T-helper 2 cell treated with Interferon-gamma antibody and Interleukin-4, amounts not matched to agents 5 μg/mL and 100 μg/mL, for 36 hours (primary cell): Measurements from ENCODE around the gene EEFSEC.

Experiments
- DNase-seq: peaks from one replicate; pipeline ENCODE4 v3.0.0; 2021; ENCODE audit warnings: low spot score
- H3K27ac Mint-ChIP-seq: one replicate; pipeline ENCODE4 v1.8.0; 2021; ENCODE audit warnings: mild to moderate bottlenecking, mixed read lengths
- H3K27me3 Mint-ChIP-seq: one replicate; pipeline ENCODE4 v1.8.0; 2021; ENCODE audit warnings: low read depth, mixed read lengths
- H3K36me3 Mint-ChIP-seq: one replicate; pipeline ENCODE4 v1.8.0; 2021; ENCODE audit warnings: low read depth, mixed read lengths
- H3K4me1 Mint-ChIP-seq: one replicate; pipeline ENCODE4 v1.8.0; 2021; ENCODE audit warnings: low read depth, mixed read lengths
- H3K4me3 Mint-ChIP-seq: one replicate; pipeline ENCODE4 v1.8.0; 2022; ENCODE audit warnings: mild to moderate bottlenecking, moderate library complexity, mixed read lengths
- H3K9me3 Mint-ChIP-seq: one replicate; pipeline ENCODE4 v1.8.0; 2021; ENCODE audit warnings: mixed read lengths

EEFSEC gene

DNA sequence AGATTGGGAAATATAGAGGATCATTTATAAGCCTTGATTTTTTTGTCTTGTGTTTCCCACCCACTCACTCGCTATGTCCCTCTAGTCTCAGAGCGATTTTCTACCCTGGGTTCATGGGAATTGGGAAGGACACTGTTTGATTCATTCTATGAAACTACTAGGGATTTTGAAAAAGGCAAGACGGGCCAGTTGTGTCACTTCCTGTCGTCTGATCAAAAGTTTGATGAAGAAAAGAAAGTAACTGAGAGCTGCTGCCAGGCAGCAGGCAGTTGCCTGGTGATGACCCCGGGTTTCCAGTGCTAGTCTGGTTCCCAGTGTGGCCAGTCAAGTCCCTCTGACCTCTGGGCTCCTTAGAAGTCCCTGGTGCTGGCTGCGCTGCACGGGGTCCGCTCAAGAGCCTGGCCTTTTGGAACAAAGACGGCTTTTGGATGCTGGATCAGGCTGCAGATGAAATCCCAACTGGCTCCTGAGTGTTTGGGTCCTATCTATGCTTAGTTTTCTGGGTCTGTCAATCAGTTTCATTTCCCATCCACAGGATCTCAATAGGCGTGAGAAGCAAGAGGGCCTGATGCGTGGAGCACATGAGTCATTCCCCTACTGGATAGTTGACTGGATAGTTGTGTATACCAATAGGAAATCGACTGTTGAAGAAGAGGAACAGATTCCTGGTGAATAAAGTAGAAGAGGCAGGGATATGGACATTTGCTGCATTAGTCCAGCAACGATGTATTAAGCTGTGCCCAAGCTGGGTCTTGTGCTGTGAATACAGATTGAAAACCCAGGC, 89.7 kb downstream of the EEFSEC start:
- H3K4me3 Mint-ChIP-seq, result peak overlapping the region; percentile 55
- H3K27me3 Mint-ChIP-seq, result no peaks in the 10 kb centered on the region
- H3K9me3 Mint-ChIP-seq, result no peaks in the 10 kb centered on the region
- H3K36me3 Mint-ChIP-seq, result peaks cover 6% of the 10 kb centered on the region
- peak; percentile 12 for DNase-seq
- peaks cover 11% of the 10 kb centered on the region for H3K4me1 Mint-ChIP-seq
- H3K27ac Mint-ChIP-seq, result peak overlapping the region; percentile 72

DNA sequence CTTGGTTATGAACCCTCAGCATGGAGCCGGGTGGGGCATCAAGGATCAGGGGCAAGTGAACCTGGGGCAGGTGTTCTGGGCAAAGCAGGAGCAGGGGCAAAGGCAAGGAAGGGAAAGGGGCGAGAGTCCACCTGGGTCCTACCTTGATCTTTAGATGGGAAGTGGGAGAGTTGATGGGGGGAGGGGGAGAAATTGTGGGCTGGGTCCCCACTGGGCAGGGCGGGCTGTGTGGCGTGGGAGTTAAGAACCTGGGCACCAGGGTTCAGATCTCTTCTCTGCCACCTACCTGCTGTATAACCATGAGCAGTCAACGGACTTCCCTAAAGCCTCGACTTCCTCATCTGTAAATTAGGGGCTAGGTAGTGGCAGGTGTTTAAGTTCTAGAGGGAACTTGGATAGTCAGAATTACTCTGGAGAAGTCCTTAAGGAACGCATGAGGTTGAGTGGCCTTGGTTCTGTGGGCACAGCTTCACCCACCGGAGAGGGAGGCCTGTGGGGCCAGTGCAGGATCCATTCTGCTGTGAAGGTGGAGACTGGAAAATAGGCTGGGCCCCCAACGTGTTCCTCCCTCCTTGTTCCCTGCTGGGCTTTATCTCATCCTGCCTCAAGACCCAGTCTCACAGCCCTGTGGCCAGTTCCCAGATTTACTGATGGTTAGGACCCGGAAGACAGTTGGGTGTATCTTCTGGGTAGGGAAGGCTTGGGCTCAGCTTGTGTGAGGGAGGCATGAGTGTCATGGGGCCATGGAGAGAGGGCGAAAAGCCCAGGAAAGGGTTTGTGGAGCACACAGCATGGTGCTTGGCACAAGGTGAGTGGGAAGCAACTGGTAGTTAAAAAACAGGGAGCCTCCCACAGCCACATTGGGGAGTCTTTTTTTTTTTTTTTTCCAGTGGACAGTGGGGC, 90.6 kb downstream of the EEFSEC start:
- Mint-ChIP-seq H3K4me3 (peak overlapping the region; percentile 55), H3K9me3 (no peaks in the 10 kb centered on the region), H3K27me3 (no peaks in the 10 kb centered on the region), H3K27ac (peak overlapping the region; percentile 44), H3K4me1 (peaks cover 11% of the 10 kb centered on the region), H3K36me3 (peaks cover 6% of the 10 kb centered on the region)
- DNase-seq, result no peak

DNA sequence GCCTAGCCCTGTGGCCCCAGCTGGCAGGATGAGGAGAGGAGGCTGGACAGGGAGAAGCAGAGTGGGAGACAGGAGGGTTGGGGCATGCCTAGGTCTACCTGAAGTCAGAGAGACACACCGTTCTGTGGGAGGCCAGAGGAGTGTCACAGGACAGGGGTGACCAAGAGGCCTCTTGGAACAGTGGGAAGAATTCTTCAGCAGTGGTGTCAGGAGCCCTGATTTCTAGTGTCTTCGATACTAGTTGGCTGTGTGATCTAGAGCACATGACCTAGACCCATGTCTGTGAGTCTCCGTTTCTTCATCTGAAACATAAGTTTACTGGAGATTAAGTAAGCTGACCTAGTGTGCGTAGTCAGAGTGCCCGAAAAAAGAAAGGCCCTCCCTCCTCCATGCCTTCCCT, 92.2 kb downstream of the EEFSEC start:
- Mint-ChIP-seq H3K36me3 (peaks cover 15% of the 10 kb centered on the region), H3K9me3 (no peaks in the 10 kb centered on the region)

DNA sequence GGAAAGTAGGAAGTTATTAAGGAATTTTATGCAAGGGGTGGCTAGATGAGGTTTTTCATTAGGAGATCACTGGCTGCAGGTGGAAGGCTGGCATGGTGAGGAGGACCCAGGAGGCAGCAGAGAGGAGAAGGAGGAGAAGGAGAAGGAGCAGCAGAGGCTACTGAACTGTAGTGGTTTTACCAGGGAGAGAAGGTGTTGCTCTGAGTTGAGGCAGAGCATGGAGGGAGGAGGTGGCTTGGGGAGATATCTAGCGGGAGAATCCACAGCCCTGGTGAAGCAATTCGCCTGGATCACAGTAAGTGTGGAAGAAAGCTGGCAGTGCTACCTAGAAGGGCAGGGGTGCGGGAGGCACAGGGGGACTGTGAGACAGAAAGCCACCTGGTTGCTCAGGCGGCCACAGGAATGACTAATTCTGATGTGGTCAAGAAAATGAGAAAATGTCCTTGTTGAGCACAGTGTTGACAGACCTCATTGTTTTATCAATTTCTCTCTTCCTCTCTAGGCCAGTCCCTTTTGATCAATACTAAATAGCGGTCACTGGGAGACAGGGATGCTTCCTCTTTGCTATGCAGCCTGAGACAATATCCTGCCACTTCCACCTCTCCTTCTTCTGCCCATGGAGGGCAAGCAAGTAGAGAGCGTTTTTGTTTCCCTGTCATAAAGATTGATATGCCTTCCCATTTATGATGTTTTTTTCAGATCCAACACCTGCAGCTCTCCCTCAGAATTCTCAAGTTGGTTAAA, 94.6 kb downstream of the EEFSEC start:
- Mint-ChIP-seq H3K36me3 (peaks cover 18% of the 10 kb centered on the region), H3K27ac (no peak overlapping the region), H3K4me3 (no peak overlapping the region), H3K4me1 (peaks cover 6% of the 10 kb centered on the region), H3K9me3 (no peaks in the 10 kb centered on the region), H3K27me3 (no peaks in the 10 kb centered on the region)
- no peak for DNase-seq

More for the DNA sequence above, 92.2 kb downstream of the EEFSEC start:
- peaks cover 11% of the 10 kb centered on the region for H3K4me1 Mint-ChIP-seq
- no peak overlapping the region for H3K4me3 Mint-ChIP-seq
- DNase-seq, result no peak
- H3K27ac Mint-ChIP-seq, result no peak overlapping the region
- H3K27me3 Mint-ChIP-seq, result no peaks in the 10 kb centered on the region

DNA sequence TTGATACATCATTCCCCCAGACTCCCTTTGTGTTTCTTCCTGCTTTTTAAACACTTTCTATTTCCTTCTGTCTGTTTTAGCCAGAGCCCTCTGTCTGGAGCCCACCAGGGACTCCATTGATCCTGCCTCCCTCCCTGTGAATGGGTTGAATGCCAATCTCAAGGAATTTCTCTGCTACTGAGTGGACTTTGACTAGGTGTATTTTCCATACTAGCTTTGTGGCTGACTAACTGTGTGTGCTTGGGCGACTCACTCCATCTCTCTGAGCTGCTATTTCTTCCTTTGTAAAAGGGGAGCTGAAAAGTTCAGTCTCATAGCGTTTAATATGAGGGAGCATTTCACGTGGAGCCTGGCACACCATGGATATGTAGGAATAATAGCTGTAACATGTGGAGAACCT, 98.8 kb downstream of the EEFSEC start:
- H3K9me3 Mint-ChIP-seq, result no peaks in the 10 kb centered on the region
- no peak overlapping the region for H3K27ac Mint-ChIP-seq
- no peak for DNase-seq
- H3K4me1 Mint-ChIP-seq, result no peaks in the 10 kb centered on the region
- no peaks in the 10 kb centered on the region for H3K27me3 Mint-ChIP-seq
- peaks cover 18% of the 10 kb centered on the region for H3K36me3 Mint-ChIP-seq
- H3K4me3 Mint-ChIP-seq, result no peak overlapping the region

DNA sequence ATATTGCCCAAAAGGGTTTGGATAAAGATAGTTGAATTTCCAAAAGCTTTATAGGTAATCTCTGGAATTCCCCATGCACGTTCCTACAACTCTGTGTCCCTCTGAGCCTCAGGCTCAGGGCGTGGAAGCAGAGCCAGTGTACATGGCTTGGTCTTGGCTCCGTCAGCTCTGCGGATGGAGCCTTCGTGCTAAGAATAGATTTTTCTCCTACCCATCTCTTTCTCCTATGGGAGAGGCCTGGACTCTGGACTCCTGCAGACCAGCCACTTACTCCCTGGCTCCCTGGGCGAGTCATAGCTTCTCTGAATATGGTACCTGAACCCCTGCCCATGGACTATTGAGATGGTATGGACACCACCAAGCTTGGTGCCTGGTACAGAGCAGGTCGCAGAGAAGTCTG, 99.9 kb downstream of the EEFSEC start:
- no peak overlapping the region for H3K4me3 Mint-ChIP-seq
- no peaks in the 10 kb centered on the region for H3K4me1 Mint-ChIP-seq
- H3K9me3 Mint-ChIP-seq, result no peaks in the 10 kb centered on the region
- H3K27me3 Mint-ChIP-seq, result no peaks in the 10 kb centered on the region
- DNase-seq, result no peak
- peaks cover 12% of the 10 kb centered on the region for H3K36me3 Mint-ChIP-seq
- no peak overlapping the region for H3K27ac Mint-ChIP-seq

DNA sequence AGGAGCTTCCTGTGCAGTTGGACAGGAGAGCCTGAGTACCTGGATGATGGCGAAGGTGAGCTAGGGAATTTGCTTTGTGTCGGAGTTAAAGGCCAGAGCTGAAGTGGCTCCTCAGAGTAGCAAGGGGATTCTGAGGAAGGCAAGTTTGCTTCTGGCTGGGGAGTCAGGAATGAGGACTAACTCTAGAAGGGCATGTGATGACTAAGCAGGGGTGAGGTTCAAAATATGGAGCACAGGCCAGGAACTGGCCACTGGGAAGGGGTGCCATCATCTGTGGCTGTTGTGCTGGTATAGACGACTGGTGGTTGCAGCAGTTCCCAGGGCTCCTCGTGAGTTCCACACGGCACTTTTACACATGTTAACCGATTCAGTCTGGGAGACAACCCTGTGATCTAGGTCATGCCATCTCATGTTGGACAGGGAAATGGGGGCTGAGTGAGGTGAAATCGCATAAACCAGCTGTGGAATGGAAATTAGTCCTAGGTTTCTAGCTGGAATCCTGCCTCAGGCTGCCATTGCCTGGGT, 100.8 kb downstream of the EEFSEC start:
- Mint-ChIP-seq H3K4me1 (no peaks in the 10 kb centered on the region), H3K27me3 (no peaks in the 10 kb centered on the region), H3K9me3 (no peaks in the 10 kb centered on the region), H3K27ac (no peak overlapping the region), H3K36me3 (peaks cover 12% of the 10 kb centered on the region), H3K4me3 (no peak overlapping the region)
- no peak for DNase-seq

DNA sequence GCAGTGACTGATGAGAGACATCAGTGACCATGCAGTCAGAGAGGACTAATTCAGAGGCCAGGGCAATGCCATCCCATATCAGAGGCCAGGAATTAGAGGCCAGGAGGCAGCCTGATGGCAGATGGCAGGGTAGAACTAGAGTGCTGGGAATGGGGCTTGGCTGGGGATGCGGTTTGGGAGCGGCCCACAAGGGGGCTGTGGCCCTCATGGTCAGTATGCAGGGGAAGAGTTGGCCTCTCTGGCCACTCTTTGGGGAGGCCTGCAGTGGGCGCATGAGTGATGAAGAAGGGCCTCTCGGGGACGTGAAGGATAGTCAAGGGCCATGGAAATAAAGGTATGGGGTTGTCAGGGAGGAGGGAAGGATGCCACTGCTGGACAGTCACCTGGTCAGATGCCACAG, 101.7 kb downstream of the EEFSEC start:
- Mint-ChIP-seq H3K27ac (no peak overlapping the region), H3K36me3 (peaks cover 12% of the 10 kb centered on the region), H3K27me3 (no peaks in the 10 kb centered on the region), H3K9me3 (peaks cover 6% of the 10 kb centered on the region), H3K4me3 (no peak overlapping the region), H3K4me1 (no peaks in the 10 kb centered on the region)
- no peak for DNase-seq

DNA sequence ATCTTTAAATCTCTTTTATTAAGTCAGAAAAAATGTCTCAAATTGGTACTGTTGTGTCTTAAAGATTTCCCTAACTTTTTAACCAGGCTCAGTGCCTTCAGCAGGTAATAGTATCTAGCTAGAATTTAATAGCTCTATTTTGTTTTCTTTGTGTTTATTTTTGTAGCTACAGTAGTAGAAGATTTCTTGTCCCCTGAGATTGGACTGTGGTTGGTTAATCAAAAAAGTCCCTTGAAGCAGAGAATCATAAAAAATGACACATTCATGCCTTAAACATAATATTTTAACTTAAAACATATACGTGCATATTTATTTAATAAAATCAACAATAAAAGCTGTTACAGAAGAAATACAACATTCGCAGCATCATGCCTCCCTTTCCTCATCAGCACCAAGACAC, 102.8 kb downstream of the EEFSEC start:
- Mint-ChIP-seq H3K36me3 (peaks cover 9% of the 10 kb centered on the region), H3K4me3 (no peak overlapping the region), H3K4me1 (no peaks in the 10 kb centered on the region), H3K9me3 (peaks cover 15% of the 10 kb centered on the region), H3K27ac (no peak overlapping the region), H3K27me3 (no peaks in the 10 kb centered on the region)
- DNase-seq, result no peak

DNA sequence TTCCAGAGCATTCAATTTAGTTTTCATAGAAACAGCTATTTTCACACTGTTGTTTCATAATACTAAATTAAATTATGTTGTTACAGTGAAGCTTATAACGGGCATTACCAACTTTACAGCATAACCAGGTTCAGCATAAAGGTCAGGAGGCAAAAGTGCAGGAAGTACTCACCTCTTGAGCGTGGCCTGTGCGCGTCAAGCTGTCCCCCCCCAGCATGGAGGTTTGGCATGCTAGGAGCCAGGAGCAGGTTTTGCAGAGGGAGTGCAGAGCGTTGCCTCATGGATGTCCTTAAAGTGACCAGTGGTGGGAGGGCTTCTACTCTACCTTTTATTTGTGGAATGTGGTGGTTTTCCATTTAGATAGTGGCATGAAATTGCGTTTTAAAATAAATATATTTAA, 104.4 kb downstream of the EEFSEC start:
- Mint-ChIP-seq H3K27me3 (no peaks in the 10 kb centered on the region), H3K36me3 (peaks cover 13% of the 10 kb centered on the region)

DNA sequence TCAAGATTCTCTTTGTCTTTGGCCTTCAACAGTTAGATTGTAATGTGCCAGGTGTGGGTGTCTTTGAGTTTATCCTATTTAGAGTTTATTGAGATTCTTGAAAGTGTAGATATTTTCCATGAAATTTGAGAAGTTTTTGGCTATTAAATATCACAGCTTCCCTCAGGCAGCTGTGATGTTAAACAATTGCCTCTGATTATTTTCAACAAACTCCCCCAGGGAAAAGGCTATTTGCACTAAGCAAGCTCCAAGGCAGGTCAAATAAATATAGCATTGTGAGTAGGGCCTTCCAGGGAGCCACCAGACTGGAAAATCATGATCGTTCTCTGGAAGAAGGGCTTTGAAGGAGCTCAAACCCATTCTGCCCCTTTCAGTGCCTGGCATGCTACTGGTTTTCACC, 107.0 kb downstream of the EEFSEC start:
- Mint-ChIP-seq H3K9me3 (peaks cover 18% of the 10 kb centered on the region), H3K27ac (no peak overlapping the region), H3K27me3 (no peaks in the 10 kb centered on the region), H3K4me3 (no peak overlapping the region), H3K36me3 (peaks cover 13% of the 10 kb centered on the region), H3K4me1 (no peaks in the 10 kb centered on the region)
- no peak for DNase-seq

More for the DNA sequence above, 104.4 kb downstream of the EEFSEC start:
- Mint-ChIP-seq H3K9me3 (peaks cover 18% of the 10 kb centered on the region), H3K27ac (no peak overlapping the region), H3K4me3 (no peak overlapping the region), H3K4me1 (no peaks in the 10 kb centered on the region)
- no peak for DNase-seq

DNA sequence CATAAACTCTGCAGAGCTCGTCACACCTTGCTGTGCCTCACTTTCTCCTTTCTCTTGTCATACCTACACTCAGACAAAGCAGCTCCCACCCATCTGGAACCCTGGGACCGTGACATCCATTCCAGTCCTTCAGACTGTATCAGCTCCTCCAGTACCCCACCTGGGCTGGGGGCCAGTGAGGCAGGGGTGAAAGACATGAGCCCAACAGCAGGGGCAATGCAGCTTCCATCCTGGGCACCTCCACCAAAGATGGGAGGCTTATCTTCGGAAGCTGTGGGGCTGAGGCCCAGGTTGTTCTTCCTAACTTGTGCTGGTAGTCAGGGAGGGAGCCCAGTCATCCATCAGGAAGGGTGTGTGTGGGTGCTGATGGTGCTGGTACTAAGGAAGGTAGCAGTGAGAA, 109.2 kb downstream of the EEFSEC start:
- no peak for DNase-seq
- H3K36me3 Mint-ChIP-seq, result peaks cover 13% of the 10 kb centered on the region
- H3K9me3 Mint-ChIP-seq, result peaks cover 18% of the 10 kb centered on the region
- no peaks in the 10 kb centered on the region for H3K4me1 Mint-ChIP-seq
- no peak overlapping the region for H3K4me3 Mint-ChIP-seq
- no peak overlapping the region for H3K27ac Mint-ChIP-seq
- H3K27me3 Mint-ChIP-seq, result no peaks in the 10 kb centered on the region

DNA sequence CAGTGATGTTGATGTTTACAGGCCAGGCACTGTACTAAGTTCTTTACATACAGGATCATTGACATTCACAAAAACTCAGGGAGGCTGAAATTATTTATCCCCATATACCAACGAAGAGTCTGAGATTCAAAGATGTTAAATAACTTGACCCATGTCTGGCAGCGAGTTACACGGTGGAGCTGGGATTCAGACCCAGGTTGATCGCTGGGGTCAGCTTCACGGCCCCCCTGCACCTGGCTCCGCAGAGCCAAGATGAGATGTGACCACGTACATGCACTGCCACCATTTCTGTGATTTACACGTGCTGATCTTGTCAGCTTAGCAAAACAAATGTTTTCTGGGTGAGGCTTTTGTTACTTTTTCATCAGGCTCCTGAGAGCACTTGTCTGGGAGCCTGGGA, 109.8 kb downstream of the EEFSEC start:
- Mint-ChIP-seq H3K4me1 (no peaks in the 10 kb centered on the region), H3K4me3 (no peak overlapping the region), H3K9me3 (peaks cover 18% of the 10 kb centered on the region), H3K27me3 (no peaks in the 10 kb centered on the region), H3K27ac (no peak overlapping the region), H3K36me3 (peaks cover 13% of the 10 kb centered on the region)
- DNase-seq, result no peak
